Measurements from ENCODE around the gene NEDD9.

NEDD9 gene

GRCh38 chr6:11232193-11232769, at the start of gene NEDD9:
NEDD9 (minus strand) TSS chr6:11232668; CDS start chr6:11232515, 153 bp downstream.
- peak; percentile 94 to 95 for DNase-seq

GRCh38 chr6:11282245-11282644, 49.8 kb upstream of the NEDD9 start:
- no peak for DNase-seq

GRCh38 chr6:11280394-11280793, 47.9 kb upstream of the NEDD9 start:
- no peak for DNase-seq

- no peak for DNase-seq
These were observed 46.8 kb upstream of the NEDD9 start for GRCh38 chr6:11279284-11279689.

GRCh38 chr6:11278207-11278559, 45.7 kb upstream of the NEDD9 start:
- DNase-seq, result peak in 1 of 2 donors; percentile 12

GRCh38 chr6:11277275-11278206, 45.1 kb upstream of the NEDD9 start:
- peak in 1 of 2 donors; percentile 36 for DNase-seq

GRCh38 chr6:11276911-11277274, 44.4 kb upstream of the NEDD9 start:
- DNase-seq, result no peak

GRCh38 chr6:11276228-11276627, 43.8 kb upstream of the NEDD9 start:
- DNase-seq, result no peak

GRCh38 chr6:11275598-11275997, 43.1 kb upstream of the NEDD9 start:
- peak in 1 of 2 donors; percentile 42 for DNase-seq

- DNase-seq, result no peak
These were observed 41.1 kb upstream of the NEDD9 start for GRCh38 chr6:11273406-11274065.

GRCh38 chr6:11272491-11273192, 40.2 kb upstream of the NEDD9 start:
- no peak for DNase-seq

- DNase-seq, result no peak
These were observed 39.0 kb upstream of the NEDD9 start for GRCh38 chr6:11271228-11272020.

GRCh38 chr6:11270030-11271027, 37.9 kb upstream of the NEDD9 start:
- DNase-seq, result no peak

GRCh38 chr6:11268978-11269377, 36.5 kb upstream of the NEDD9 start:
- no peak for DNase-seq

- DNase-seq, result no peak
These were observed 34.5 kb upstream of the NEDD9 start for GRCh38 chr6:11266926-11267325.

- DNase-seq, result no peak
These were observed 33.5 kb upstream of the NEDD9 start for GRCh38 chr6:11265932-11266331.

GRCh38 chr6:11264100-11264499, 31.6 kb upstream of the NEDD9 start:
- DNase-seq, result no peak

GRCh38 chr6:11263291-11263775, 30.9 kb upstream of the NEDD9 start:
- DNase-seq, result no peak

GRCh38 chr6:11262242-11262641, 29.8 kb upstream of the NEDD9 start:
- no peak for DNase-seq

- peak in 1 of 2 donors; percentile 13 for DNase-seq
These were observed 28.0 kb upstream of the NEDD9 start for GRCh38 chr6:11260249-11261038.

All from CD4-positive, alpha-beta T cell treated with Interleukin-1 beta for 1 hour (primary cell).